Right lobe of liver (tissue), 6 donors: Measurements from ENCODE around the gene MYO5C. TPM values are rescaled to one million over a fixed set of nuclear protein-coding genes. Genes with fewer than 3 reads are reported as not detected.

Experiments
- ATAC-seq, 4 donors: fragments of 200-7000 bp; cut with Tn5 transposase; one replicate each; pipeline ENCODE4 v1.9.1; 2020; ENCODE audit warnings: mild to moderate bottlenecking in 4 of 4, moderate library complexity in 4 of 4
- DNase-seq, 3 donors: peaks; one replicate each; pipeline ENCODE4 v3.0.0-alpha.2; 2020
- H3K27ac ChIP-seq, 3 donors: fragments of 200-600 bp; one replicate each; pipeline ENCODE4 v1.8.0; 2022
- H3K27me3 ChIP-seq, 2 donors: fragments of 200-600 bp; one replicate each; pipeline ENCODE4 v1.8.0; 2022
- H3K36me3 ChIP-seq, 4 donors: fragments of 200-600 bp; sonication (generic) in 1 of 4; one replicate each; pipeline versions ENCODE4 v1.5.1 to v1.8.0; 2017 to 2022; ENCODE audit warnings: control low read depth in 1 of 4
- H3K4me1 ChIP-seq, 4 donors: fragments of 200-600 bp; sonication (generic) in 1 of 4; one replicate each; pipeline versions ENCODE4 v1.5.1 to v1.8.0; 2017 to 2022; ENCODE audit warnings: control low read depth in 1 of 4
- H3K4me3 ChIP-seq, 3 donors: fragments of 200-600 bp; one replicate each; pipeline ENCODE4 v1.8.0; 2022
- H3K9me3 ChIP-seq, 4 donors: fragments of 200-600 bp; sonication (generic) in 1 of 4; one replicate each; pipeline versions ENCODE4 v1.5.1 to v1.8.0; 2017 to 2022; ENCODE audit warnings: control low read depth in 1 of 4
- CTCF ChIP-seq, 4 donors: fragments of 200-600 bp in 3 of 4; fragments of 450-650 bp in 1 of 4; IDR thresholded peaks; one replicate each; pipeline versions ENCODE4 v1.5.1 to v1.8.0; 2016 to 2022; ENCODE audit warnings: antibody characterized with exemption in 4 of 4, mild to moderate bottlenecking in 2 of 4
- POLR2A ChIP-seq: fragments of 450-650 bp; IDR thresholded peaks from one replicate; pipeline ENCODE4 v1.6.1; 2017; ENCODE audit warnings: antibody characterized with exemption, mild to moderate bottlenecking
- WGBS: methylation state at CpG from one replicate; pipeline ENCODE4 v1.1.6; 2018; ENCODE audit warnings: low coverage, low lambda C conversion rate; ENCODE audit not compliant: insufficient coverage; ENCODE audit errors: missing lambda C conversion rate; 5-methylcytosine and 5-hydroxymethylcytosine counted together
- intact Hi-C, 2 donors: fragments of 100-400 bp; cut with DNase I; formaldehyde crosslinking; loops; one replicate each; pipeline versions ENCODE4 v1.11.2 to v1.14.1; 2022
- total RNA-seq, 6 experiments: library from RNA; depleted of rRNA in 2 of 6; stranded (reverse); fragments of >200 nt in 2 of 6; fragmentation: NEBNext Ultra II Directional in 3 of 6; extraction: Animal tissue kit (Norgen Biotek cat#: 25700) in 3 of 6; gene quantifications; one replicate each; pipeline versions ENCODE4 v1.1.0 to v1.2.4, GENCODE V29; 2016 to 2023
- donor health status: DM: no; HTN: yes; CAD: no.
- donor health status: DM: no; HTN: no; CAD: no.
- donor health status: DM: no; HTN: no; CAD: no.
- donor health status: DM: no; HTN: yes; CAD: no.
- donor health status: DM: no; HTN: yes; CAD: no.

The MYO5C gene
- total RNA-seq, 6 experiments from 2014 or later = 5.8 to 10.2 (median 7.1) TPM

GRCh38 chr15:52334491-52335160 lies 39.0 kb upstream of the MYO5C start:
- no peaks in the 10 kb centered on the region for H3K36me3 ChIP-seq
- intact Hi-C loops = no loop called here
- H3K27ac ChIP-seq = no peak overlapping the region
- TF ChIP-seq CTCF (IDR thresholded peaks at IDR 0.05) (no peak), POLR2A (no peak)
- ATAC-seq = no peak
- H3K9me3 ChIP-seq = no peaks in the 10 kb centered on the region
- no peaks in the 10 kb centered on the region for H3K4me1 ChIP-seq
- no peak for DNase-seq
- WGBS = 70% methylated on average over 3 of the region's 3 CpGs
- H3K4me3 ChIP-seq = no peak overlapping the region
- H3K27me3 ChIP-seq = no peaks in the 10 kb centered on the region

- WGBS = 45% methylated on average over 5 of the region's 6 CpGs
- no peak overlapping the region for H3K4me3 ChIP-seq
- H3K9me3 ChIP-seq = no peaks in the 10 kb centered on the region
- H3K27ac ChIP-seq = no peak overlapping the region
- TF ChIP-seq CTCF (IDR thresholded peaks at IDR 0.05) = peak; percentile 37 to 56 (median 44)
- TF ChIP-seq POLR2A = no peak
- peak; percentile 83 to 99 (median 92) for ATAC-seq
- no peaks in the 10 kb centered on the region for H3K4me1 ChIP-seq
- intact Hi-C loops = no loop called here
- H3K27me3 ChIP-seq = no peaks in the 10 kb centered on the region
- H3K36me3 ChIP-seq = peaks cover 0 to under 1% (median 0%) of the 10 kb centered on the region in 4 donors
- peak in 1 of 3 donors; percentile 31 for DNase-seq
These were observed 36.1 kb upstream of the MYO5C start for GRCh38 chr15:52331490-52332240.

- DNase-seq = no peak
- ATAC-seq = no peak
- no CpG with 5 or more reads among the region's 1 CpG for WGBS
- no peak for TF ChIP-seq CTCF (IDR thresholded peaks at IDR 0.05)
- no peak for TF ChIP-seq POLR2A
- Histone ChIP-seq H3K4me1 (no peaks in the 10 kb centered on the region), H3K9me3 (no peaks in the 10 kb centered on the region), H3K4me3 (no peak overlapping the region), H3K27me3 (no peaks in the 10 kb centered on the region), H3K27ac (no peak overlapping the region), H3K36me3 (peaks cover 0 to 3% (median 1%) of the 10 kb centered on the region in 4 donors)
- intact Hi-C loops = no loop called here
These were observed 34.4 kb upstream of the MYO5C start for GRCh38 chr15:52329987-52330386.

GRCh38 chr15:52329150-52329549 lies 33.5 kb upstream of the MYO5C start:
- no peaks in the 10 kb centered on the region for H3K4me1 ChIP-seq
- H3K36me3 ChIP-seq = peaks cover 0 to 3% (median 1%) of the 10 kb centered on the region in 4 donors
- no peak overlapping the region for H3K4me3 ChIP-seq
- WGBS = 86% methylated on average over 2 of the region's 2 CpGs
- TF ChIP-seq POLR2A = no peak
- no peak for ATAC-seq
- no peak for DNase-seq
- H3K27ac ChIP-seq = no peak overlapping the region
- intact Hi-C loops = no loop called here
- no peaks in the 10 kb centered on the region for H3K9me3 ChIP-seq
- no peaks in the 10 kb centered on the region for H3K27me3 ChIP-seq

GRCh38 chr15:52328680-52329079 lies 33.1 kb upstream of the MYO5C start:
- TF ChIP-seq CTCF (IDR thresholded peaks at IDR 0.05) (no peak), POLR2A (no peak)
- Histone ChIP-seq H3K9me3 (no peaks in the 10 kb centered on the region), H3K4me3 (no peak overlapping the region), H3K27ac (no peak overlapping the region), H3K4me1 (no peaks in the 10 kb centered on the region), H3K36me3 (peaks cover 0 to 3% (median 1%) of the 10 kb centered on the region in 4 donors), H3K27me3 (no peaks in the 10 kb centered on the region)
- intact Hi-C loops = no loop called here
- 100% methylated on average over 2 of the region's 2 CpGs for WGBS
- no peak for ATAC-seq
- DNase-seq = no peak
